NCI-H345 (cell line): ENCODE results near the gene TMEM163.
"Not testable (repeated sequence)": the region's sequence is repeated elsewhere in the genome, so short reads cannot be mapped to it uniquely, and the experiment has no call there.

Experiments
- DNase-seq: peaks from one replicate; lab custom pipeline; 2025; lab: John Stamatoyannopoulos, UW

Gene TMEM163

DNA sequence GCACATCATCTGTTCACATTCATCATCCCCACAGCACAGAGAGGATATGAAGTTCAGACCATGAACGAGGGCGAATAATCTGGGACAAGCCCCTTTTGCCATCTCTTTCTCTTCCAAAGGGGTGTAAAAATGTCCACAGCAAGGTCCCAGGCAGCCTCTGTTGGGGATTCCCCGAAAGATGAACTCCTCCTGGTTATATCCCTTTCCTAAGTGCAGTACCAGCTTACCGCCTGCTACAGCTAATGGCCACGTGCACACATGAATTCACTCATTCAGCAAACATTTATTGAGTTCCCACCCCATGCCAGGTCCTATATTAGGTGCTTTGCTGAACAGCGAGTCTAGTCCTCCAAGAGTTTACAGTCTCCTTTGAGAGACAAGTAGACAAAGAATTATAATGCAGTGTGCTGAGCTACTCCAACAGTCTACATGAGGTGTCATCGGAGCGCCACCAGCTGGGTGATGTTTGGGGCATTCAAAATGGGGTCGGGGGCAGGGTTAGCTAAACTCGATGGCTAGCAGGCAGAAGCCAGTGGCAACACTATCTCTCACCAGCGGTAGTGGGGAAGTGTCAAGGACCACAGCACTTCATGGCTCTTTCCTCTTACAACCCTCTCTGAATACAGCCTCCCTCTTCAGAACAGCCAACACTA lies 228.9 kb downstream of the TMEM163 start:
- no peak for DNase-seq

DNA sequence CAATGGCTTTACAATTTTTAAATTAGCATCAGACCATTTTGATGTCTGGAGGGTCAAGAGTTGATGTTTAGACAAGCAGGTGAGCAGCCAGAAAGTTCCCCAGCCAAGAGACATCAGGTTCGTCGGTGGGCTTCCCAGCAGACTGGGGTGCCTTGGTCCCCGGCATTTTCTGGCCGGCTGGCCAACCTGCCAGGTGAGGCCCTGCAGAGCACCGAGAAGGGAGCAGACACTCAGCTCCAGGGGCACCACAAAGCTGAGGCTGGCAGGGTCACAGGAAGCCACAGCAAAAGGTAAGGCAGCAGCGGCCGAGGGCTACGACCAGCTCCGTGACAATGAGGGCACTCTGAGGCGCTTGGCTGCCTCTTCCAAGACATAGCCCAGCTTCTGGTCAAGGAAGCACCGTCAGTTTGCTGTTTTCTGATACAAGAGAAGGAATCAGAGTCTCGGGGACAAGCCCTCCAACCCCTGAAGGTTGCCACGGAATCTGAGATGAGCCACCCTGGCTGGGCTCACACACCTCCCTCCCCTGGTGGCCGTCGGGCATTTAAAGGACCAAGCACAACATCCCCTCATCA lies 235.9 kb downstream of the TMEM163 start:
- no peak for DNase-seq

DNA sequence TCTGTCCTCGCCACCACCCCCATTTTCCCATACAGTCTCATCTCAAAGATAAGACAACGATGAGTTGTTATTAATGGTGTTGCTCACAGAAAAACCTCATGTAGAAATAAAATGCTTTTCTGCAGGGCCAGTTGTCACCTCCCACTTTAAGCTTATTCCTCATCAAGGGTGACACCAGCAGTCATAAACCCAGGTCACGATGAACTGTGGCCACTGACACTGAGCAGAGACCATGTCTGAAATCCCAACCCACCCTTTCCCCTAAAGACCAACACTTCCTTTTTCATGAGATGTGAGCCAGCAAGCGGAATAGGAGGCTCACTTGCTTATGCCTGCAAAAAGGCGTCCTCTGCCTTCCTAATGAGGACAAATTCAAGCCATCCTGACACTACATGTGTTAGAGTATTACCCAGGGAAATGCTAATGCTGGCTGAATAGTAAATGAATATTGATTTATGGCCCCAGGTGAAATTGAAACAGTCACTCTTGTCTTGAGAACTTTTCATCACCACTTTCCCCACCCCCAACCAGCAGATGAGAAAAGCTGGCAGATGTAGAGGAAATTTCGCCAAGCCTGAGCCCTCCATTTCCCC lies 236.6 kb downstream of the TMEM163 start:
- no peak for DNase-seq

DNA sequence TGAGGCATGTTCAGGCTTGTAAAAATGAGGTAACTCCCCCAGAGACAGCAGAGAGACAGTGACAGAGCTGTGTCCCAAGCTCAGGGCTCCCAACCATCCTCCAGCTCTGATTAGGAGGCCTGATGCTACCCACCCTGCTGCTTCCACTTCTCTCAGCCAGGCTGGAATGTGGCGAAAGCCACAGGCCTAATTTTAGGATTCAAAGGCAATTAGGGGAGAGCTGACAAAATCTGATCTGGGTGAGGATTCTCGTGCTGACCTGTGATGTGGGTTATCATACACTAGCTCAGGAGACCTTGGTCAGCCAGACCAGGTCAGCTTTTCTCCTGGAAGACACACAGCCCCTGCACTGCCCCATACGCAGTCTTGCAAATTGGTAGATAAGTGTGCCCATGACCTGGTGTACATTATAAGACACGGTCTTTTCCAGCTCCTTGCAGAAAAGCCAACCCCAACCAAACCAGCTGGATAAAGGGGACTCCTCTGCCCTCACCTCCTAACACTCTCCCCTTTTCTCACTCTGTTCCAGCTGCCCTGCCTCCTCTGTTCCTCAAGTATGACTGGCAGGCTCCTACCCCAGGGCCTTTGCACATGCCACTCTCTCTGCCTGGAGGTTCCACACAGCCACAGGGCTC lies 239.0 kb downstream of the TMEM163 start:
- no peak for DNase-seq

DNA sequence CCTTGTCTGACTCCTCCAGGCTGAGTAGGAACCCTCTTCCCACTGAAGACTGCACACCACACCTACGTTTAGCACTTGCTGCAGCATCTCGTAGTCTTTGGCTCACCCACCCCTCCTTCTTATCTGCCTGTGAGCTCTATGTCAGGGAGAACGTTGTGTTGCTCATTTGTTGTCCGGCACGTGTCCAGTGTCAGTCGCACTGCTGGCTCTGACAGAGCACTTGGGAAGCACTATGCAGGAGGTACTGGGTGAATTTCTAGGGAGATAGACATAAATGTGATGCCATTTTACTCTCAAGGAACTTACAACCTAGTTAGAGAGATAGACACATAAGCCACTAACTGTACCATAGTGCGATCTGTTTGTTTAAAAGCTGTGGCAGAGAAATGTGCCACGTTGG lies 241.8 kb downstream of the TMEM163 start:
- not testable (repeated sequence) for DNase-seq

DNA sequence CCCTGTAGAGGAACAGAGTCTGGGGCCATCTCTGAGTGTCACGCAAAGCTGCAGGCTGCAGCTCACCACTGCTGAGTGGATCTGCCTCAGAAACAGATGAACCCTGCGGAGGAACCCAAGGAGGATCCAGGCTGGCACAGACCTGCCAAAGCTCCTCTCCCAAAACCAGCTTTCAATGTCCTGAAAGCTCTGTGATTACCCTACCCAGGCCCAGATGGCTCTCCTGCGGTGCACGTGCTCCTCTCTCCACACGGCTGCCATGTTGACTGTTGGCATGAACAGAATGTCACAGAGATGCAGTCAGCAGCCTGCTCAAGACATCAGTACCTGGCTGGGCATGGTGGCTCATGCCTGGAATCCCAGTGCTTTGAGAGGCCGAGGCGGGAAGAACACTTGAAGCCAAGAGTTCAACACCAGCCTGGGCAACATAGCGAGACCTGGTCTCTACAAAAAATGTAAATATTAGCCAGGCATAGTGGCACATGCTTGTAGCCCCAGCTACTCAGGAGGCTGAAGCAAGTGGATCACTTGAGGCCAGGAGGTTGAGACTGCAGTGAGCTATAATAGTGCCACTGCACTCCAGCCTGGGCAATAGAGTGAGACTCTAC lies 248.1 kb downstream of the TMEM163 start:
- DNase-seq = no peak

DNA sequence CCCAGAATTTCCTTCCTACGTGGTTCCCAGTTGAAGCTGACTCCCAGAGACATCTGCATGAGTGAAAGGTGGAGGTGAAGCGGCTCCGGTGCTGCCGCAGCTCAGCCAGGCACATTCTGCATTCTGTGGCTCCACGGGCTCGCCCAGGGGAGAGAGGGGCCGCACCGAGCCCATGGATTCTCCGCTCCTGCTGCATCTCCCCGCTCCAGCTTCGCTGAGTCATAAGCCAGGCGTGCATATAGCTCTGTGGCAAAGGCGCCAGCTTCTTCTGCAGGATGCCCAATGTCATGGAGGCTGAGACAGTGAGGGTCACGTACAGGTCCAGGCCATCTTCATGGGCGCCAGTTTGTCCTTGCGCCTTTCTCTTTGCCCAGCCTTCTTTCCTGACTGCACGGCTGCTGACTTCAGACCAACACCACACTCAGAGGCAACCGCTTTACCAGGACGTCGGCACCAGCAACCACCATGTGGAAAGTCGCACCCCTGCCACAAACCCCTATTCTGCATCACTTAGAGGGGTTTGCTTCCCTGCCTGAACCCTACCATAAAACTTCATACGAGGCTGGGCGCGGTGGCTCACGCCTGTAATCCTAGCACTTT lies 249.2 kb downstream of the TMEM163 start:
- no peak for DNase-seq

DNA sequence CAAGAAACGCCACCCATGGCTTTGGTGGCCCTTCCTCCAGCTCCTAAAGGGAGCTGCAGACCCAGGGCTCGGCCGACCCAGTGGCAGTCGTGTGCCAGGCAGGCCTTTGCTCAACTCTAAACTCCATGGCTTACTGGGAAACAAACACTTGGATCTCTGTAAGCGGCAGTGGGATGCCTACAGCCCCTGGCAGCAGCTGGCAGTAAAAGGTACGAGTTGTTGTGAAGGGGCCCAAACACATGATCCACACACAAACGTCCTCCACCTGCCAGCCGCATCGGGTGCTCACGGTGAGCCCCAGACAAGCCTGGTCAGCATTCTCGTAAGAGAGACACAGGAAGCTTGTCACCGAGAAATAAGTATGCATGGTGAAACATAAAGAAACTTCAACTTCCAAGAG lies 250.0 kb downstream of the TMEM163 start:
- DNase-seq = no peak

DNA sequence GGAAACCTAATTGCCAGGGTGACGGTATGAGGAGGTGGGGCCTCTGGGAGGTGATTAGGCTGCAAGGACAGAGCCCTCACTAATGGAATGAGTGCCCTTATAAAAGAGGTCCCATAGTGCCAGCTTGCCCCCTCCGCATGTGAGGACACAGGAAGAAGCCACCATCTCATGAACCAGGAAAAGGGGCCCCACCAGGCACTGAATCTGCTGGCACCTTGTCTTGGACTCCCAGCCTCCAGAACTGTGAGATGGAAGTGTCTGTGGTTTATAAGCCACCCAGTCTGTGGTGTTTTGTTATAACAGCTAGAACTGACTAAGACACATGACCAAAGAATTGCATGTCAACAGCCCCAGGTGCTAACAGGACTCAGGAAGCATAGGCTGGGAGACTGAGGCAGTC lies 250.6 kb downstream of the TMEM163 start:
- DNase-seq = no peak

DNA sequence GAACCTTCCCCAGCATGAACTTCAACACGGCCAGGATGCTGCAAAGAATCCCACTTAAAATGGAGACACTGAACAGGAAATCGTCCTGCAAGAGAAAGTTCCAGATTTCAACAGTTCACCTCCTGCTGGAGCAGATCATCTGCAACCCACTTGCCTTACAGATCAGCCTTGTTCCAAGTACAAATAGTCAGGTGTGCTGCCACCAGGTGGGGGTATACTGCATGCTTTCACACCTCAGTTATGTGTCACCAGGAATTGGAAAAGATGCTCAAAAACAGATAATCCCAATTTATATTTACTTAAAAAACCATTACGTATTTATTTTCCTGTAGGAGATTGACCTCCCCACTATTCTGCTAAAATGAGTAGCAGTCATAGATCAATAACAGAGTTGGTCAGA lies 252.7 kb downstream of the TMEM163 start:
- DNase-seq = peak; percentile 64

DNA sequence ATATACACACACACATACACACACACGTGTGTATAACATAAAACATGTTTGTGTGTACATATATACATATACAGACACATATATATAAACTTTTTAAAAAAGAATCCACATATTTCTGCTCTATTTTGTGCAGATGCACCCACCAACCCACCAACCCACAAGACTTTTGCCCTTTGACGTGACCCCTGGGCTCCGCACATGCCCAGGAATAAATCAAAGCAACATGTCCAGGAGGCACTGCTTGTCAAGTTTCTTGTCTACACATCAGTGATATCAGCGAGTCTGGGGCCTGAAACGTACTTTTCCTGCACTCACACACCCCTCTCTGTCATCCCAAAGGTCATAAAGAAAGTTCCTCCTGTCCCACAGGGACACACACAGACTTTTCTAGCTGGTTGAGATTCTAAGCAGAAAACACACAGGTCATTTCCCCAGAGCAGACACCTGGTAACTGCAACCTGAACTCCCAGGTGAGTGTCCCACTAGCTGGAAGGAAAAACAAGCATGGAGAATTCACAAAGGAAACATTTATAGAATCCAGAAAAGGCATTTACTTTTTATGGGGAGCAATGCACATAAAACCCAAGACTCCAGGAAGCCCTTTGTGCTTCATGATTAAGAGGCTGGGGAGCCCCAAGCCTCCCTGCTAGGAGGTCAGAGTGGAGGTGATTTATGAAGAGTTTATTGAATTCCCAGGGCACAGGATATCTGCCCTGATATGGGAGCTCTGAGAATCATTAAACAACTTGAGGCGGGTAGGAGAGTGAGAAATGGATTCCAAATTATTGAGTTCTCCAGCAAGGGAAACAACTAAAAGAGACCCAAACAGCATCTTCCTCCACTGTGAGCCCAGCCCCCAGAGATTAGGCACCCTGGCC lies 253.3 kb downstream of the TMEM163 start:
- no peak for DNase-seq

DNA sequence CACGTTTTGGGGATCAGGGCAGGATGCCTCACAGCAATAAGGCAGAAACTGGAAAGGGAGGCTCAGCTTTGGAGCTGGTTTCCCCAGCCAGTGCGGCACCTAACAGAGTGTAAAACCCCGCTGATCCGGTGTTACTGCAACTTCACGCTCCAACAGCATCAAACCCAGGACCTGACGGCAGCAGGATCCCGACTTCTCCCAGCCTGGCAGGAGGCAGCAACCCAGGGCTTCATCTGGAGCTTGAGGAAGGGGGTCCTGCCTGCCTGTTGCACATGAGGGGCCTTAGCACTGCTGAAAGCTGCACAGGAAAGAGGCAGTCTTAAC lies 255.1 kb downstream of the TMEM163 start:
- DNase-seq = no peak

DNA sequence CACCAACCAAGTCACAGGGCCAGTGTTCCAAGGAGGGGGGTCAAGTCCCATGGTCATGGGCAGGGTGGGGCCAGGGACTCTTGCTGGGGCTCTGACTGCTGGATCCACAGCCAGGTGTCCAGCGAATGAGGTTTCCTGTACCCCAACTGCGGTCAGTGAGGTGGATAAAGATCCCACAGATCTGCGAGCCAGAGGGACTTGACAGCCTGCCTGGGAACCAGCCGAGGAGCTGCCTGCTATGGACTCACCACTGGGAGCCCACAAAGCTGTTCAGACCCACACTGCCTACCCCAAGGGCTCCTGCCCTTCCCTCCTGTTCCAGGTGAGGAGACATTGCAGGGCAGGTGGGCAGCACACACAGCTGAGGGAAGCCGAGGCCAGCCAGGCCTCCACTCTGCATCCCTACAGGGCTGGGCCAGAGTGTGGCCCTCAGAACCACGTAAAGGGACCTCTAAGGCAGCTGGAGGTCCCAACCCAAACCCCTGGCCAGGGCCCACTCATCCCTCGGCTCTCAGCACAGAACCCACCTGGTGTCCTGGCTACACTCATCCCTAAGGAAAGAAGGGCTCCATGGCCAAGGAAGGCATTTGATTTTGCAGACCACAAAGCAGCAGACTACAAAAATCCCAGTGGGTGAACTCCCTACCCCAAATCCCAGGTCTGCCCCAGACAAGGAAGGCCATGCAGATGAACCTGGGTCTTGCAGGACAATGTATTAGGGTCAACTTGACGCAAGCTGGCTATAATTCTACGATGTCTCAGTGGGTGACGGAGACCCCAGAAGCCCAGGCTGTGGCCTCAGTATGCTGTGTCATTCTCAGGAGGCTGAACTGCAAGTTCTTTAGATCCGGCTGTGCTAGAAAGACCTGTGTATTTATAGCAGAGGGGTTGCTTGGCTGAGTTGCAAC lies 255.8 kb downstream of the TMEM163 start:
- DNase-seq = no peak

DNA sequence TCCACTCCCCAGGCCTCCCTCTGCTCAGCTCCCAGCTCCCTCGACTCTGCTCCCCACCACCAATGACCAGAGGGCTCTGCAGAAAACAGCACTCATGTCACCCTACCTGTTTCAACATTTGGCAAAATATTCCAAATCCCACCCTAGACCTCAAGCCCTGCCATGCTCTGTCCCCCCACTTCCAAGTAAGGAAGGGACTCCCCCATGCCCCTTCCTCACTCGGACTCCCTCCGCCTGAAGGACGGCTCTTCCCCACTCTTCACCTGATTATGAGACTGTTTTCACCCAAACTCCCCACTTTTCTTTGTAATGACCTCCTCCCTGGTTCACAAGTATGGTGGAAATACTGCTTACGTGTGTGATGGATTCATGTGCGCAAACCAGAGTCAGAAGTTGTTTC lies 256.5 kb downstream of the TMEM163 start:
- no peak for DNase-seq

DNA sequence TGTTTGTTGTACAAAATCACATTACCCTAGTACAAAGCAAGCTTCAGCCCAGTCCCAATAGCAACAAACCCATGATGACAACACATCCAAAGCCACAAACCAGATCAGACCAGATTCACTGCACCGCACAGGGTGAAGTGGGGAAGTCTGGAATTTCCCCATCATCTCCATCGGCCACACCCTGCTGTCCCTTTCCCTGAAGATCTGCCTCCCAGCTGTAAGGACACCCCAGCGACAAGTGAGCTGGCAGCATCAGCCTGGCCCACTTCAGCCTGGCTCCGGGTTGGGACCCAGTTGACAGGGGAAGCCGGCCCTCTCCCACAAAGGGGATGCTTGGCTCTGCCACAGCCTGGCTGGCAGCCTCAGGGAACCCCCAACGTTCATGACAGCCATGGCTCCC lies 257.3 kb downstream of the TMEM163 start:
- DNase-seq = no peak

DNA sequence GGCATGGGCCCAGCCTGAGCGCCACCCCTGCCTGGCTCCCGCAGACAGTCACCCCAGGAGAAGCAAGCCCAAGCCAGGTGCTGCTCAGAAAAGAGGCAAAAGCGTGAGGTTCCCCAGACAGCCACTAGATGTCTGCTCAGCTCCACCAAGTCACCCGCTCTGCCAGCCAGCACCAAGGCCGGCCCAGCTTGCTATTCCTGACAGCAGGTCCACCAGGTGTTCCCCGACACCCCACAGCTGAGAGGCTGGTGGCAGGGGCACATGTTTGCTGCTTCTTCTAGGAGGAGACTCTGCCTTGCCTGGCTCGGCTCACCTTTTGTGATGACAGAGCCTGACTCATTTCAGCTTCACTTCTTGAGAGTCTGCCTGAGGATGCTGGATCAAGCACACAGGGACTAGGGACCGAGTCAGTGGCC lies 258.2 kb downstream of the TMEM163 start:
- peak; percentile 84 for DNase-seq

DNA sequence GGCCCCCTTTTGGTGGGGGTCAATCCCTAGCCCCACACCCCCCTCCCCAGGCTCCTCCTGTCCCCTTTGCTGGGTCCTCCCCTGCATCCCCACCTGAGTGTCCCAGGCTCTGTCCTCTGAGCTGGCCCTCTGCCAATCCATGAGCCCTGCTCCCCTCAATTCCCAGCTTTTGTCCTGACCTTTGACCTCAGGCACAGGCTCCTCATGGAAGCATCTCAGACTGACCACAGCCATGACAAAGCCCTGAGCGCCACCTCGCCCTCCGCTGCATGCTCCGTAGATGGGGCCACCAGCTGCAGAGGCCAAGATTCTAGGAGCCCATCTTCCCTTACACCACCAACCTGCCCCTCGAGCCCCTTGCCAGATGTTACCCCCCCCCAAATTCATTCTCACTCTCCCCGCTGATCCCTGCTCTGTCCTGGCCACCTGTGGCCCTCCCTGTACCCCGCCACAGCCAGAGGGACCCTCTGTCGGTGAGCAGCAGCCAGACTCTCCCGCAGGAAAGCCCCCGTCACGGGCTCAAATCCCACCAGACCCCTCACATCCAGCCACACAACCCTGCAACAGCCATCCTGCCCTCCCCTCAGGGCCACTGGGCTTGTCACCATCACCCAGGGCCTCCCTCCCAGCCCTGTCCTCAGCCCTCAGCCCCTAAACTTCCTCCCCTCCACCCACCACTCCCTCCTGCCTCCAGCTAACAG lies 258.9 kb downstream of the TMEM163 start:
- no peak for DNase-seq

DNA sequence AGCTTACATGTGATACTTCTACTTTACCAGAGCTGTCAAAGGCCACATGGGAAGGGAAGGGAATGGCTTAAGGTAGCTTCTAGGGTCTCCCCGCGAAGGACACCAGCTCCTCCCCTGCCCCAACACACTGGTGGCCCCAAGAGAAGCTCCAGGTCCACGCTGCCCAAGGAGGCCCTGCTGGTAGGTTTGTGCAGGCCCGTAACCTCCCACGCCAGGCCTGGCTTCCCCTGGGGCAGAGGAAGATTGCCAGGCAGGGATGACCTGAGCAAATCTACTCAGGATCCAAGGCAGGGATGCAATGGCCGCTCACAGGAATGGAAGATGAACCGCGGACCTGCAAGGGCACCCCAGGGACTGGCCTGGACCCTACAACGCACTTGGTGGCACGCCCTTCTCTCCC lies 259.9 kb downstream of the TMEM163 start:
- DNase-seq = no peak

DNA sequence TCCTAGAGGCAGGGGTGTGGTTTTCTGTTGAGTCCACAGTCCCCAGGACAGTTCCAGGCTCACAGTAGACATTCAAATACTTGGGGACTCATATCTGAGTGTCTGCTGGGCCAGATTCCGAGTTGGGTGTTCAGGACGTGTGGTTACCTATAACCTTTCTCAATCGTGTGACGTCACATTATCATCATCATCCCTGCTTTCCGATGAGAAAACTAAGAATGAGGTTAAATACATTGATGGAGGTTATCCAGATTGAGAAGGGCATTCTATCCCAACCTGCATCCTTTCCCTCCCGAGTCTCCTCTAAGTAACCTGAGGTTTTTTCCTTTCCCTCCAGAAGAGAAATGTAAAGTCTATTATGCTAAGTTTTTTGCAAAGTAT lies 260.3 kb downstream of the TMEM163 start:
- no peak for DNase-seq
